ENCODE results near the gene RHAG.

Gene RHAG

DNA sequence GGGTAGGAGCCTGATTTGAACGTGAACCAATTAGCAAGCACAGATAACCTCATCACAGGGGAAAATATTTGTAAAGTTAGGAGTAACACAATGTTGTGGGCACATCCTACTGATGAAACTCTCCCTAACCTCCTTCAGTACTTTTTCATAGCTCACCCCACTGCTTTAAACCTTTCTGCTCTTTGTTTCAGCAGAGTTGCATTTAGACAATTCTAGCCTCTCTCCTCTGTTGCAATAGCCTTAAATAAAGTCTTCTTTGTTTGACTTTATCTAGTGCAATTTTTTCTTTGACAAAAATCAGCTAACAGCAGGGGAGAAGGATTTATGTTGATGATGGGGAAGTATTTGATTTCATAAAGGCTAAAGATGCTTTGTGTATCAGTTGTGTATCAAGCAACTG is 72.1 kb downstream of the RHAG start:
- no peak for DNase-seq (ENCODE audit: low spot score)

DNA sequence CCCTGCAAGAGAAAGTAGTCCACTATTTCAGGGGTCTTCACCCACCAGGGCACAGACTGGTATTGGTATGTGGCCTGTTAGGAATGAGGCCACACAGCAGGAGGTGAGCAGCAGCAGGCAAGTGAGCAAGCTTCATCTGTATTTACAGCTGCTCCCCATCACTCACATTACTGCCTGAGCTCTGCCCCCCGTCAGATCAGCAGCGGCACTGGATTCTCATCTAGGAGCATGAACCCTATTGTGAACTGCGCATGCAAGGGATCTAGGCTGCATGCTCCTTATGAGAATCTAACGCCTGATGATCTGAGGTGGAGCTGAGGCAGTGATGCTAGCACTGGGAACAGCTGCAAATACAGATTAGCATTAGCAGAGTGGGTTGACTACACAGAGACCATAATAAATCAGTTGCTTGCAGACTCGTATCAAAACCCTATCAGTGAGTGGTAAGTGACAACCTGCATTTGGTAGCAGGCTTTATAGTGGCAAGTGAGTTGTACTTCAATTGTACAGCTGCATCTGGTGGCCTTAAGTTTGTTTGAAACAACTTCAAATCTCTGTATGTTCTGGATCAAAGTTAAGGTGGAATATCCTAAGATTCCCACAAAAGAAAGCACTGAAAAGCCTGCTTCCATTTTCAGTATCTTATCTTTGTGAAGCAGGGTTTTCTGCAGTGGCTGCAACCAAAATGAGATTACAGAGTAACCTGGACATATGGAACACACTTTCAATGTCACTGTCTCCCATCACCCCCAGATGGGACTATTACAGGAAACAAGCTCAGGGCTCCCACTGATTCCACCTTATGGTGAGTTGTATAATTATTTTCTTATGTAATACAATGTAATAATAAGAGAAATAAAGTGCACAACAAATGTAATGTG is 73.4 kb downstream of the RHAG start:
- no peak for DNase-seq (ENCODE audit: low spot score)

DNA sequence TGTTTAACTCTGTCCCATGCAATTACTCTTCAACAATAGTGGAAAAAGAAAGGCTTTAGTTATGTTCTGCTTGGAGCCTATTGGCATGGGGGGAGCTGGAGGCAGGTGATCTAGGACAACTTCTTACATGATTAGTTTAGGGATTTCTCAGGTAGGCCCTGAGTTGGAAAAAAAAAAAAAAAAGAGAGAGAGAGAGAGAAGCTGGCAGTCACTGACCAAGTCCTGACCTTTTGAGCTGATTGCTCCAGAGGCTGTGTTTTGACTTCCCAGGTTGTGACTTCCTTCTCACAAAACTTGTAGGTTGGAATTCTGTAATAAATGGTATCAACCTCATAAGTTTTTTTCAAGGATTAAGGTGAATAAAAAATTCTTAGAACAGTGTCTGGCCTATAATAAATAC is 78.4 kb downstream of the RHAG start:
- DNase-seq (ENCODE audit: low spot score) = no peak

- DNase-seq (ENCODE audit: low spot score) = no peak
Observed at GRCh38 chr6:49557177-49557576, 79.5 kb downstream of the RHAG start.

DNA sequence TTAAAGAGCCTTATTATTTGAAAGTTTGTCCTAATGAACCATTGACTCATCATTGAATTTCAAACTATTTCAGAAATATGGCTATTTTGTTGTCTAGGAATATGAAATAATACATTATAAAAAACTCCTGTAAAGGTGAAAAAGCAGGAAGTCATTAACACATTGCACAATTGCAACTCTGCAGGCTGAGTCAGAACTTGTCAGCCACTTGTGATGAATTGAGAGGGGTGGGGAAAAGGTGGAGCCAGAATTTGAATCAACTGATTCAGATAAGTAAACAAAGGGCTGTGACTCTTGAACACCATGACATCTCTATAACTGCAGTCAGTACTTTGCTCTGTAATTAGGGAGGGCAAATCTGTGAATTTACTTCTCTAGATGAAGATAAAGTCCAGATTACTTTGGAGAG is 80.2 kb downstream of the RHAG start:
- no peak for DNase-seq (ENCODE audit: low spot score)

GRCh38 chr6:49555951-49556350 is 80.7 kb downstream of the RHAG start:
- DNase-seq (ENCODE audit: low spot score) = no peak

Measured in ecto neural progenitor cell (in vitro differentiated cells).